GM18526 (cell line): ENCODE measurements around the gene TLE1.

Experiments
- POLR2A ChIP-seq: IDR thresholded peaks from 3 replicates; pipeline ENCODE4 v1.6.1; 2011; ENCODE audit not compliant: insufficient read length; ENCODE audit errors: extremely low read depth

TLE1 gene

GRCh38 chr9:81619353-81620001 is 69.9 kb downstream of the TLE1 start:
- TF ChIP-seq POLR2A = no peak

- no peak for TF ChIP-seq POLR2A
Observed at GRCh38 chr9:81618923-81619322, 70.4 kb downstream of the TLE1 start.

GRCh38 chr9:81616141-81616540 is 73.2 kb downstream of the TLE1 start:
- TF ChIP-seq POLR2A = no peak

- no peak for TF ChIP-seq POLR2A
Observed at GRCh38 chr9:81614335-81614734, 75.0 kb downstream of the TLE1 start.

- no peak for TF ChIP-seq POLR2A
Observed at GRCh38 chr9:81613002-81613812, 76.1 kb downstream of the TLE1 start.

GRCh38 chr9:81611664-81612063 is 77.7 kb downstream of the TLE1 start:
- TF ChIP-seq POLR2A = no peak

- no peak for TF ChIP-seq POLR2A
Observed at GRCh38 chr9:81610740-81611107, 78.6 kb downstream of the TLE1 start.

GRCh38 chr9:81609782-81610739 is 79.3 kb downstream of the TLE1 start:
- no peak for TF ChIP-seq POLR2A

GRCh38 chr9:81608289-81608657 is 81.1 kb downstream of the TLE1 start:
- no peak for TF ChIP-seq POLR2A

GRCh38 chr9:81607593-81608288 is 81.6 kb downstream of the TLE1 start:
- no peak for TF ChIP-seq POLR2A

- TF ChIP-seq POLR2A = no peak
Observed at GRCh38 chr9:81605170-81605670, 84.1 kb downstream of the TLE1 start.

GRCh38 chr9:81604306-81605169 is 84.8 kb downstream of the TLE1 start:
- no peak for TF ChIP-seq POLR2A

GRCh38 chr9:81602887-81603680 is 86.3 kb downstream of the TLE1 start:
- no peak for TF ChIP-seq POLR2A
